Measurements from ENCODE around the gene LTO1.
"Not testable (repeated sequence)": the region's sequence is repeated elsewhere in the genome, so short reads cannot be mapped to it uniquely, and the experiment has no call there.

The LTO1 gene

DNA sequence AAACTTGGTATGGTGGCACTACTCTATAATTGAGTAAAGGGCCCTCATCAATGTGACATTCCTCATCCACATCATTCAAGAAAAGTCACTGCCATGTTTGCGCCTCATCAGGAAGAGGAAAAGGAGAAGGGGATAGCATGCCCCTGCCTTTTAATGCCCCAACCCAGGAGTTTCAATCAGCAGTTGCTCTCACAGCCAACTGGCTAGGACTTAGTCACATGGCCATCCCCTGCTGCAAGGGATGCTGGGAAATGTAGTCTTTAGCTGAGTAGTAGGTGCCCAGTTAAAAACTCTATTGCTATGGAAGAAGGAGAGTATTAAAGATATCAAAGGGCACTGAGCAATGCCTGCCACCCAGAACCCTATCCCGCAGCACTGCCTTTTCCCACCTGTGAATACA, 45.1 kb downstream of the LTO1 start:
- no peak for DNase-seq

DNA sequence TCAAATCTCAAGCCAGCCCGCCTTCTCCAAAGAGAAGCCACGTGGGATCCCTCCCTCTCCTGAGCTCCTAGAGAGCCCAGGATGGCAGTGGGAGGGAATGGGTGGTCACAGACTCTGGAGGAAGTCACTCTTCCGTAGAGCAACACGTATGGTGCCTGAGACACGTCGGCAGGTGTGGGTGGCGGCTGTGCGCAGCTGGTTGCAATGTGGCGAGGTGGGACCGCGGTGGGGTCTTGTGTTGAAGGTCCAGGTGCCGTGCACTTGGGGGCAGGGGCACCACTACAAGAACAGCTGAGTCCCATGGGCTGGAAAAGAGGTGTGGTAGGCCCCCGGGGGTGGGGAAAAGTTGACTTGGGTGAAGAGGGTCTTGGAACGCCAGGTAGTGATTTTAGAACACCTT, 47.6 kb downstream of the LTO1 start:
- DNase-seq, result no peak

DNA sequence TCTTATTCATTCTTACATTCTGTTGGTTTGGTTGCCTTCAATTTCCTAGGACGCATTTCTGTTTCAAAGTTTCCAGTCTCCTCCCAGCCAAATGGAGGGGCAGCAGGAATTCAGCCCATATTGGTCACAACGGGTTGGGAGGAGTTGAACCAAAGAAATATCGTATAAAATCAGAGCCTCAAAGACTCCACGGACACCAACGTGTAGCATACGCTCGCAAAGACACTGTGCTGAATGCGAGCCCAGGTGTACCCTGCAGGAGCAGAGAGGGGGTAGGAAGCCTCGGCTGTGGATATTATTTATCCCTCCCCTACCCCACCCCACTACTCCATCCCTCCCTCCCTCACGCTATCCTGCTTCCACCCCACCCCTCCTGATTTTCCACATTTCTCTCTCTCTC, 49.7 kb downstream of the LTO1 start:
- DNase-seq, result no peak

DNA sequence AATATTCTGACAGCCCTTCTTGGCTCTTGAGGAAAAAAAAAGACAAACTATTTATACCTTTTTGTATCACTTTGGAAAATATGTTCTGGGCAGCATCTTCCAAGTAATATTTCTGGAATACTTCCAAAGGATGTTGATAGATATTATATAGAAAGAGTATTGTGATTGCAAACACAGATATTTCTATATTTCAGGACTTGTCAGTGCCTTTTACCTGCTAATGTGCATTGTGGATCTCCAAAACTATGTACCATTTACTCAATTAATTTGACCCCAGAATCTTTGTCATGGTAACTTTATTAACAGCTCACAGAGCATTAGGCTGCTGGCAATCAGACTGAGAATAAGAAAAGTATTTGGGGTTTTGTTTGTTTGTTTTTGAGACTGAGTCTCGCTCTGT, 50.9 kb downstream of the LTO1 start:
- DNase-seq, result no peak

DNA sequence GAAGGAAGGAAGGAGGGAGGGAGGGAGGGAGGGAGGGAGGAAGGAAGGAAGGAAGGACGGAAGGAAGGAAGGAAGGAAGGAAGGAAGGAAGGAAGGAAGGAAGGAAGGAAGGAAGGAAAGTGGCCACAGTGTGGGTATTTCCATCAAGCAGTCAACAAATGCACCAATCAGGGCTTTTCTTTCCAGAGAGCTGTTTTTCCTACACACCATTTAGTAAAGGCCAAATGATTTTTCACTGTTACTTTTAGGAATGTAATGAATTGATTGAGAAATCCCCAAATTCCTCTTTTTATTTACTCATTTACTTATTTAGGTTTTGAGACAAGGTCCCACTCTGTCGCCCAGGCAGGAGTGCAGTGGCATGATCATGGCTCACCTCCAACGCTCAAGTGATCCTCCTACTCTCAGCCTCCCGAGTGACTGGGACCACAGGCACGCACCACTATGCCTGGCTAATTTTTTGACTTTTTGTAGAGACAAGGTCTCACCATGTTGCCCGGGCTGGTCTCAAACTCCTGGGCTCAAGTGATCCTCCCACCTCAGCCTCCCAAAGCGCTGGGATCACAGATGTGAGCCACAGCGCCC, 53.0 kb downstream of the LTO1 start:
- not testable (repeated sequence) for DNase-seq

DNA sequence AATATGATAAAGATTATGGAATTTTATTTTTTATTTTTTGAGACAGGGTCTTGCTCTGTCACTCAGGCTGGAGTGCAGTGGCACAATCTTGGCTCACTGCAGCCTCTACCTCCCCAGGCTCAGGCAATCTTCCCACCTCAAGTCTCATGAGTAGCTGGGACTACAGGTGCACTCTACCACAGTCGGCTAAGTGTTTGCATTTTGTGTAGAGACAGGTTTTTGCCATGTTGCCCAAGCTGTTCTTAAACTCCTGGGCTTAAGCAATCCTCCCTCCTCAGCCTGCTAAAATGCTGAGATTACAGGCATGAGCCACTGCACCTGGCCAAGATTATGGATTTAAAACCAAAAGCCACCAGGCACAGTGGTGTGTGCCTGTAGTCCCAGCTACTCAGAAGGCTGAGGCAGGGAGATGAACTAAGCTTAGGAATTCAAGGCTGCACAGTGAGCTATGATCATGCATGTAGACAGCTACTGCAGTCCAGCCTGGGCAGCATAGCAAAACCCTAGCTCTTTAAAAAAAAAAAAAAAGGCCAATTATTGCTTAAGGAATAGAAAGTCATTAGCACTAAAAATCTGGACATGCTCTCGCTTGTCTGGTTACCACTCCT, 54.4 kb downstream of the LTO1 start:
- DNase-seq, result no peak

- DNase-seq, result no peak
These were observed 56.9 kb downstream of the LTO1 start for GRCh38 chr11:69618237-69618636.

DNA sequence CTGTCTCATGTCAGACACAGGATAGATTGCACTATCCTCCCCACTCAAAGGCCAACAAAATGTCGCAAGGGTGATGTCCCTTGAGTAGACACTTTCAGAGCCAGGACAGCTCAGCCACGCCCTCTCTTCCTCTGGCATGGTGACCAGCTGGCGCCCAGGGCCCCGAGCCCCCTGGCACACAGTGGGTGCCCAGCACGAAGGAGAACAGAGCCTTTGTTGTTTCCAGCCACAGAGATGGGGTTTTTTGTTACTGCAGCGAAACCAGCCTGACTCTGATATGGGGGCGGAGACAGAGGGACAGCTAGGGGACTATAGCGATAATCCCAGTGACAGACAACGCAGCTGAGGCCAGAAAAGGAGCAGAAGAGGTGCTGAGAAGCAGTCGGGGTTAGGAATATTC, 57.5 kb downstream of the LTO1 start:
- no peak for DNase-seq

GRCh38 chr11:69617220-69617619, 57.9 kb downstream of the LTO1 start:
- no peak for DNase-seq

Measured in NCI-H1930 (cell line).